ENCODE results near the gene THOC7.

- no peak for TF ChIP-seq POLR2AphosphoS5 (IDR thresholded peaks at IDR 0.05; ENCODE audit: low read depth, low read length)
- TF ChIP-seq POLR2A (IDR thresholded peaks at IDR 0.05; ENCODE audit: low read depth, low read length) = no peak
Observed at GRCh38 chr3:63832395-63832794, 31.2 kb downstream of the THOC7 start.

Measured in GM12892 (cell line).